DND-41 (cell line): ENCODE results near the gene SLC8B1.
A peak's percentile ranks its signal among the peaks of the same experiment; 100 is the strongest.

Experiments
- ATAC-seq: fragments of 200-7000 bp; cut with Tn5 transposase; 3 replicates; pipeline ENCODE4 v1.9.1; 2021; ENCODE audit warnings: low read depth; ENCODE audit not compliant: insufficient read depth
- DNase-seq: peaks from one replicate; pipeline ENCODE4 v3.0.0-alpha.2; 2020
- H2AFZ ChIP-seq: 2 replicates; pipeline ENCODE4 v1.6.0; 2012; ENCODE audit warnings: low read depth, low read length
- H3K27ac ChIP-seq: 2 replicates; pipeline ENCODE4 v1.5.1; 2012; ENCODE audit warnings: low read length, inconsistent platforms
- H3K27me3 ChIP-seq: fragments of 200-600 bp; sonication (generic); 2 replicates; pipeline ENCODE4 v1.6.0; 2012; ENCODE audit warnings: low read length, mild to moderate bottlenecking, inconsistent platforms; ENCODE audit not compliant: insufficient read depth, poor library complexity
- H3K36me3 ChIP-seq: 2 replicates; pipeline ENCODE4 v1.5.1; 2012; ENCODE audit warnings: low read length, inconsistent platforms; ENCODE audit not compliant: insufficient read depth
- H3K4me1 ChIP-seq: 2 replicates; pipeline ENCODE4 v1.5.1; 2012; ENCODE audit warnings: mild to moderate bottlenecking, low read length; ENCODE audit not compliant: insufficient read depth
- H3K4me2 ChIP-seq: 2 replicates; pipeline ENCODE4 v1.6.0; 2012; ENCODE audit warnings: mild to moderate bottlenecking, moderate library complexity, low read length, inconsistent platforms; ENCODE audit not compliant: insufficient read depth
- H3K4me3 ChIP-seq, 2 experiments: fragments of 200-600 bp in 1 of 2; shearing (Covaris generic) in 1 of 2; 2 replicates each; pipeline ENCODE4 v1.5.1; 2012 to 2016; ENCODE audit warnings: inconsistent platforms in 2 of 2, low read length in 2 of 2, mild to moderate bottlenecking in 2 of 2, low read depth in 1 of 2, moderate library complexity in 1 of 2
- H3K79me2 ChIP-seq: 2 replicates; pipeline ENCODE4 v1.6.0; 2012; ENCODE audit warnings: low read length, inconsistent platforms; ENCODE audit not compliant: insufficient read depth
- H3K9ac ChIP-seq: 2 replicates; pipeline ENCODE4 v1.6.0; 2012; ENCODE audit warnings: low read depth, mild to moderate bottlenecking, inconsistent platforms, low read length, moderate library complexity
- H3K9me3 ChIP-seq: 2 replicates; pipeline ENCODE4 v1.5.1; 2012; ENCODE audit warnings: low read length, moderate library complexity, mild to moderate bottlenecking, inconsistent platforms; ENCODE audit not compliant: insufficient read depth, severe bottlenecking
- H4K20me1 ChIP-seq: 2 replicates; pipeline ENCODE4 v1.6.0; 2012; ENCODE audit warnings: low read length; ENCODE audit not compliant: insufficient read depth
- CTCF ChIP-seq: IDR thresholded peaks from 2 replicates; pipeline ENCODE4 v1.5.1; 2012; ENCODE audit warnings: borderline replicate concordance, low read length, moderate library complexity, mild to moderate bottlenecking; ENCODE audit not compliant: poor library complexity, severe bottlenecking; ENCODE audit errors: extremely low read depth
- EZH2 ChIP-seq: IDR thresholded peaks from 3 replicates; pipeline ENCODE4 v1.6.1; 2012; ENCODE audit warnings: borderline replicate concordance, low read depth, mild to moderate bottlenecking, moderate library complexity, low read length, inconsistent platforms; ENCODE audit not compliant: severe bottlenecking

Gene SLC8B1

GRCh38 chr12:113276306-113276705, 58.6 kb downstream of the SLC8B1 start:
- Histone ChIP-seq H4K20me1 (no peaks in the 10 kb centered on the region; the same call in 1 of the 2 replicates), H3K9ac (no peak overlapping the region), H3K79me2 (no peaks in the 10 kb centered on the region), H3K9me3 (no peaks in the 10 kb centered on the region), H3K27me3 (no peaks in the 10 kb centered on the region), H3K36me3 (peaks cover 67% of the 10 kb centered on the region), H2AFZ (no peak overlapping the region), H3K4me2 (no peak overlapping the region), H3K4me1 (no peaks in the 10 kb centered on the region), H3K27ac (peak overlapping the region; percentile 46), H3K4me3 (no peak overlapping the region)
- DNase-seq (no peak), ATAC-seq (no peak)
- TF ChIP-seq EZH2 (no peak), CTCF (no peak)

GRCh38 chr12:113274848-113275247, 60.1 kb downstream of the SLC8B1 start:
- Histone ChIP-seq H4K20me1 (no peaks in the 10 kb centered on the region; the same call in 1 of the 2 replicates), H3K27me3 (no peaks in the 10 kb centered on the region), H3K9me3 (no peaks in the 10 kb centered on the region), H3K27ac (0 out of 2 replicates have a peak overlapping the region, but pooled peaks have one; percentile 30), H3K9ac (no peak overlapping the region), H2AFZ (no peak overlapping the region), H3K4me2 (no peak overlapping the region), H3K36me3 (peaks cover 67% of the 10 kb centered on the region), H3K79me2 (no peaks in the 10 kb centered on the region), H3K4me3 (no peak overlapping the region), H3K4me1 (peaks cover 8% of the 10 kb centered on the region)
- DNase-seq: no peak
- no peak for ATAC-seq
- TF ChIP-seq EZH2 (no peak), CTCF (no peak)

- no peak for DNase-seq
- Histone ChIP-seq H2AFZ (no peak overlapping the region), H4K20me1 (no peaks in the 10 kb centered on the region; the same call in 1 of the 2 replicates), H3K36me3 (peaks cover 75% of the 10 kb centered on the region), H3K4me3 (no peak overlapping the region), H3K79me2 (no peaks in the 10 kb centered on the region), H3K4me1 (peaks cover 18% of the 10 kb centered on the region), H3K9me3 (no peaks in the 10 kb centered on the region), H3K27me3 (no peaks in the 10 kb centered on the region), H3K27ac (peak overlapping the region; percentile 41; the same call in 1 of the 2 replicates), H3K4me2 (no peak overlapping the region), H3K9ac (no peak overlapping the region)
- TF ChIP-seq CTCF: no peak
- TF ChIP-seq EZH2: no peak
- ATAC-seq: no peak
These were observed 61.7 kb downstream of the SLC8B1 start for GRCh38 chr12:113273053-113273725.
